Endothelial cell of umbilical vein (primary cell): ENCODE data around the gene DOK1. TPM values are rescaled to one million over a fixed set of nuclear protein-coding genes. Genes with fewer than 3 reads are reported as not detected.

Experiments
- BruUV-seq: library from RNA; stranded (reverse); fragments of 400-500 nt; replicated peaks from 2 replicates; lab custom pipeline; 2021; lab: Mats Ljungman, UMichigan
- CTCF ChIA-PET: fragments of 300-600, 350-600 bp; sonication (Branson Sonifier 250); formaldehyde crosslinking; loops from one replicate; lab custom pipeline; 2021; ENCODE audit warnings: antibody characterized with exemption, inconsistent platforms; lab: Charles Lee
- POLR2A ChIA-PET: fragments of 300-600, 350-600 bp; sonication (Branson Sonifier 250); formaldehyde crosslinking; loops from one replicate; lab custom pipeline; 2021; ENCODE audit warnings: antibody characterized with exemption, inconsistent platforms; lab: Charles Lee
- DNase-seq: peaks from one replicate; pipeline ENCODE4 v3.0.0-alpha.2; 2011; ENCODE audit warnings: low read depth, low spot score
- FAIRE-seq: peaks from 2 replicates; lab custom pipeline; 2011; peaks lifted over from hg19 to GRCh38; lab: Jason Lieb, UNC
- H2AFZ ChIP-seq: 2 replicates; pipeline ENCODE4 v1.6.0; 2012; ENCODE audit warnings: low read depth, low read length, control low read depth, inconsistent platforms
- H3K27ac ChIP-seq: 2 replicates; pipeline ENCODE4 v1.5.1; 2011; ENCODE audit warnings: low read depth, mild to moderate bottlenecking, control low read depth, low read length, moderate library complexity; ENCODE audit not compliant: insufficient read depth
- H3K27me3 ChIP-seq, 2 experiments: 2 replicates each; pipeline versions ENCODE4 v1.6.0 to v1.6.1; 2011; ENCODE audit warnings: low read length in 2 of 2, mixed read lengths in 1 of 2; ENCODE audit not compliant: control insufficient read depth in 2 of 2, insufficient read depth in 2 of 2
- H3K36me3 ChIP-seq, 2 experiments: 2 replicates in 1 of 2; 3 replicates in 1 of 2; pipeline ENCODE4 v1.5.1; 2011; ENCODE audit warnings: low read length in 2 of 2, mild to moderate bottlenecking in 1 of 2, moderate library complexity in 1 of 2; ENCODE audit not compliant: control insufficient read depth in 2 of 2, insufficient read depth in 2 of 2; ENCODE audit errors: extremely low read depth in 1 of 2
- H3K4me1 ChIP-seq: 3 replicates; pipeline ENCODE4 v1.5.1; 2011; ENCODE audit warnings: mild to moderate bottlenecking, low read length; ENCODE audit not compliant: control insufficient read depth, insufficient read depth; ENCODE audit errors: extremely low read depth
- H3K4me2 ChIP-seq: 2 replicates; pipeline ENCODE4 v1.6.1; 2011; ENCODE audit warnings: low read length, control low read depth, mixed read lengths; ENCODE audit not compliant: insufficient read depth
- H3K4me3 ChIP-seq, 3 experiments: fragments of 200-600 bp in 1 of 3; sonication (generic), shearing (Covaris generic) in 1 of 3; replicated peaks in 1 of 3; 2 replicates each; pipeline ENCODE4 v1.5.1; 2011 to 2016; ENCODE audit warnings: control low read depth in 3 of 3, low read length in 3 of 3, mild to moderate bottlenecking in 2 of 3, inconsistent platforms in 1 of 3, low read depth in 1 of 3, moderate library complexity in 1 of 3; ENCODE audit not compliant: insufficient read depth in 1 of 3
- H3K79me2 ChIP-seq: 2 replicates; pipeline ENCODE4 v1.6.0; 2012; ENCODE audit warnings: low read length, inconsistent platforms; ENCODE audit not compliant: control insufficient read depth, insufficient read depth
- H3K9ac ChIP-seq: replicated peaks from 2 replicates; pipeline ENCODE3; 2011; ENCODE audit warnings: low read length, control low read depth; ENCODE audit not compliant: insufficient read depth; ENCODE audit errors: extremely low read depth
- H3K9me1 ChIP-seq: replicated peaks from 3 replicates; pipeline ENCODE4 v1.6.0; 2011; ENCODE audit warnings: mild to moderate bottlenecking, low read length; ENCODE audit not compliant: control insufficient read depth, insufficient read depth; ENCODE audit errors: extremely low read depth
- H3K9me3 ChIP-seq: replicated peaks from 2 replicates; pipeline ENCODE4 v1.5.1; 2012; ENCODE audit warnings: low read length, inconsistent platforms; ENCODE audit not compliant: control insufficient read depth, insufficient read depth
- H4K20me1 ChIP-seq: replicated peaks from 2 replicates; pipeline ENCODE3; 2011; ENCODE audit warnings: mild to moderate bottlenecking, low read length; ENCODE audit not compliant: control insufficient read depth, insufficient read depth; ENCODE audit errors: extremely low read depth
- EZH2 ChIP-seq: IDR thresholded peaks from 2 replicates; pipeline ENCODE4 v1.6.1; 2012; ENCODE audit warnings: borderline replicate concordance, low read depth, mild to moderate bottlenecking, moderate library complexity, low read length, inconsistent platforms; ENCODE audit not compliant: severe bottlenecking
- FOS ChIP-seq: IDR thresholded peaks from 2 replicates; pipeline ENCODE4 v1.6.1; 2011; ENCODE audit warnings: mild to moderate bottlenecking, low read length, moderate library complexity, borderline replicate concordance; ENCODE audit not compliant: insufficient read depth
- GATA2 ChIP-seq: IDR thresholded peaks from 2 replicates; pipeline ENCODE4 v1.7.0; 2011; ENCODE audit warnings: low read depth, mild to moderate bottlenecking, moderate library complexity, mixed read lengths, low read length; ENCODE audit not compliant: insufficient read length, insufficient read depth
- JUN ChIP-seq: IDR thresholded peaks from 2 replicates; pipeline ENCODE4 v1.6.1; 2011; ENCODE audit warnings: borderline replicate concordance, low read depth; ENCODE audit not compliant: insufficient read length, insufficient read depth
- MYC ChIP-seq: IDR thresholded peaks from one replicate; pipeline ENCODE4 v1.6.1; 2011; ENCODE audit warnings: mild to moderate bottlenecking, low read depth, low read length
- POLR2A ChIP-seq: IDR thresholded peaks from 2 replicates; pipeline ENCODE4 v1.6.1; 2012; ENCODE audit warnings: low read depth, mild to moderate bottlenecking, control low read depth, low read length
- POLR2AphosphoS5 ChIP-seq: IDR thresholded peaks from 2 replicates; pipeline ENCODE4 v1.6.1; 2012; ENCODE audit warnings: low read depth, mild to moderate bottlenecking, control low read depth, low read length, moderate library complexity; ENCODE audit not compliant: insufficient read depth
- dilution Hi-C: fragments of 300-500 bp; cut with MboI; formaldehyde crosslinking; loops from one replicate; pipeline ENCODE4 v1.15.0; 2019; ENCODE audit warnings: low sequenced_read_pairs; ENCODE audit not compliant: extremely low pct_ligation_motif_present
- intact Hi-C: fragments of 100-400 bp; cut with micrococcal nuclease; formaldehyde crosslinking; loops from one replicate; pipeline ENCODE4 v1.10.0; 2022
- polyA plus RNA-seq, 4 experiments: library from polyadenylated mRNA; depleted of rRNA in 3 of 4; stranded (reverse) in 3 of 4; unstranded in 1 of 4; fragments of >200 nt; gene quantifications; 2 replicates each; pipeline versions ENCODE4 v1.2.1 to v1.2.3, GENCODE V29; 2011 to 2012; ENCODE audit warnings: missing spikeins in 1 of 4
- total RNA-seq: library from RNA; stranded (reverse); gene quantifications from 2 replicates; pipeline ENCODE4 v1.2.3, GENCODE V29; 2021
- TF ChIP-seq, protein P1 (sequence below), 2 donors: IDR thresholded peaks; 1 replicate in 1 of 2; 2 replicates in 1 of 2; pipeline ENCODE4 v1.5.1; 2011; ENCODE audit warnings: low read length in 2 of 2, mild to moderate bottlenecking in 2 of 2, moderate library complexity in 2 of 2, control low read depth in 1 of 2, inconsistent platforms in 1 of 2, low read depth in 1 of 2; ENCODE audit not compliant: insufficient read depth in 1 of 2; ENCODE audit errors: extremely low read depth in 1 of 2
- TF ChIP-seq, protein P2 (sequence below): IDR thresholded peaks from 2 replicates; pipeline ENCODE4 v1.6.1; 2011; ENCODE audit not compliant: insufficient read depth, insufficient read length

DOK1 gene
- total and polyA plus RNA-seq, 2 donors (not counting 3 experiments of a cell fraction or from before 2014, with no cell fraction given), result 10.4 to 12.7 TPM

DNA sequence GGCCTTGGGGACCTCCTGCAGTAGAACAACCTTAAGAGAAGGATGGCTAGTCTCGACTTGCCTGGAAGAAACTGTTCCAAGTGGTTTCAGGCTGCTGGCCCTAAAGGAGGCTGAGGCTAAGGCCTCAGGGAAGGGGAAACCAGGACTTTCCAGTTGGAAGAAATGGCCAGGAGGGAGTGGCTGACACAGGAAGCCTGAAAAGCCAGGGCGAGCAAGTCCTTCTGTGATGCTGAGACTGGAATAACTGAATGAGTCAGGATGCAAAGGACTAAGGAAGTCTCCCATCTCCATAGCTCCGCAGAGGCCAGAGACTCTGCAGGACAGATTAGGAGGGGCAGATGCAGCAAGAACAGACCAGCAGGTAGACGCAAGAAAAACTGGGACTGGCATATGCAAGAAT, 17.4 kb upstream of the DOK1 start:
- Histone ChIP-seq H3K27ac (no peak overlapping the region), H2AFZ (no peak overlapping the region), H3K4me3 (no peak overlapping the region), H4K20me1 (no peaks in the 10 kb centered on the region), H3K9me1 (no peaks in the 10 kb centered on the region), H3K9me3 (no peaks in the 10 kb centered on the region), H3K79me2 (no peaks in the 10 kb centered on the region), H3K27me3 (peaks cover 13% of the 10 kb centered on the region in 2 experiments), H3K36me3 (peaks cover 0 to 10% of the 10 kb centered on the region in 2 experiments), H3K4me1 (no peaks in the 10 kb centered on the region), H3K4me2 (no peak overlapping the region), H3K9ac (no peak overlapping the region)
- POLR2A ChIA-PET, result no interaction called here
- CTCF ChIA-PET, result interaction anchor here (1.8 kb wide), 1 partner anchor 51 kb away, joined by 5 read pairs; no protein-coding TSS in a partner anchor
- intact Hi-C loops, result no loop called here
- TF ChIP-seq GATA2 (no peak), FOS (no peak), JUN (no peak), EZH2 (no peak), MYC (no peak), POLR2AphosphoS5 (no peak), POLR2A (no peak)
- TF ChIP-seq, protein P1, sequence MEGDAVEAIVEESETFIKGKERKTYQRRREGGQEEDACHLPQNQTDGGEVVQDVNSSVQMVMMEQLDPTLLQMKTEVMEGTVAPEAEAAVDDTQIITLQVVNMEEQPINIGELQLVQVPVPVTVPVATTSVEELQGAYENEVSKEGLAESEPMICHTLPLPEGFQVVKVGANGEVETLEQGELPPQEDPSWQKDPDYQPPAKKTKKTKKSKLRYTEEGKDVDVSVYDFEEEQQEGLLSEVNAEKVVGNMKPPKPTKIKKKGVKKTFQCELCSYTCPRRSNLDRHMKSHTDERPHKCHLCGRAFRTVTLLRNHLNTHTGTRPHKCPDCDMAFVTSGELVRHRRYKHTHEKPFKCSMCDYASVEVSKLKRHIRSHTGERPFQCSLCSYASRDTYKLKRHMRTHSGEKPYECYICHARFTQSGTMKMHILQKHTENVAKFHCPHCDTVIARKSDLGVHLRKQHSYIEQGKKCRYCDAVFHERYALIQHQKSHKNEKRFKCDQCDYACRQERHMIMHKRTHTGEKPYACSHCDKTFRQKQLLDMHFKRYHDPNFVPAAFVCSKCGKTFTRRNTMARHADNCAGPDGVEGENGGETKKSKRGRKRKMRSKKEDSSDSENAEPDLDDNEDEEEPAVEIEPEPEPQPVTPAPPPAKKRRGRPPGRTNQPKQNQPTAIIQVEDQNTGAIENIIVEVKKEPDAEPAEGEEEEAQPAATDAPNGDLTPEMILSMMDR (IDR thresholded peaks at IDR 0.05; ENCODE audit: extremely low read depth in 1 of 2, insufficient read depth in 1 of 2, low read depth in 1 of 2, low read length in 2 of 2), result no peak
- TF ChIP-seq, protein P2, sequence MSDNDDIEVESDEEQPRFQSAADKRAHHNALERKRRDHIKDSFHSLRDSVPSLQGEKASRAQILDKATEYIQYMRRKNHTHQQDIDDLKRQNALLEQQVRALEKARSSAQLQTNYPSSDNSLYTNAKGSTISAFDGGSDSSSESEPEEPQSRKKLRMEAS, result no peak
- FAIRE-seq (no peak), DNase-seq (no peak)
- dilution Hi-C loops, result no loop called here
- no TSS peak for BruUV-seq
